T-helper 2 cell treated with Interferon-gamma antibody and Interleukin-4, amounts not matched to agents 100 ng/mL and 5 ng/mL, for 36 hours (primary cell): ENCODE results near the gene KIF1A. TPM values are rescaled to one million over a fixed set of nuclear protein-coding genes. Genes with fewer than 3 reads are reported as not detected.
"Not testable (repeated sequence)": the region's sequence is repeated elsewhere in the genome, so short reads cannot be mapped to it uniquely, and the experiment has no call there.

ENCODE experiments used
- intact Hi-C: fragments of 100-400 bp; cut with micrococcal nuclease; formaldehyde crosslinking; loops from one replicate; pipeline ENCODE4 v1.15.1; 2023
- total RNA-seq: library from RNA; stranded (reverse); gene quantifications from 2 replicates; pipeline ENCODE4 v1.2.3, GENCODE V29; 2022

KIF1A gene
- total RNA-seq, 1 donor from 2014 or later = 0.43 TPM

- intact Hi-C loops = no loop called here
Measured at GRCh38 chr2:240848900-240849680, 29.1 kb upstream of the KIF1A start.

DNA sequence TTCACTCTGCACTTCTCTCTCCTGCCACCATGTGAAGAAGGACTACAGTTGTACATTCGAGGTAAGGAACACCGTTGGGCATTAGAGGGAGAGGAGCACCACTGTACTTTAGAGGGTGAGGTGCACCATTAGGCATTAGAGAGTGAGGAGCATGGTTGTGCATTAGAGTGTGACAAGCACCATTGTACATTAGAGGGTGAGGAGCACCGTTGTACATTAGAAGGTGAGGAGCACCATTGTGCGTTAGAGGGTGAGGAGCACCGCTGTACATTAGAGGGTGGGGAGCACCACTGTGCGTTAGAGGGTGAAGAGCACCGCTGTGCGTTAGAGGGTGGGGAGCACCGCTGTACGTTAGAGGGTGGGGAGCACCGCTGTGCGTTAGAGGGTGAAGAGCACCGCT is 27.8 kb upstream of the KIF1A start:
- intact Hi-C loops = no loop called here

DNA sequence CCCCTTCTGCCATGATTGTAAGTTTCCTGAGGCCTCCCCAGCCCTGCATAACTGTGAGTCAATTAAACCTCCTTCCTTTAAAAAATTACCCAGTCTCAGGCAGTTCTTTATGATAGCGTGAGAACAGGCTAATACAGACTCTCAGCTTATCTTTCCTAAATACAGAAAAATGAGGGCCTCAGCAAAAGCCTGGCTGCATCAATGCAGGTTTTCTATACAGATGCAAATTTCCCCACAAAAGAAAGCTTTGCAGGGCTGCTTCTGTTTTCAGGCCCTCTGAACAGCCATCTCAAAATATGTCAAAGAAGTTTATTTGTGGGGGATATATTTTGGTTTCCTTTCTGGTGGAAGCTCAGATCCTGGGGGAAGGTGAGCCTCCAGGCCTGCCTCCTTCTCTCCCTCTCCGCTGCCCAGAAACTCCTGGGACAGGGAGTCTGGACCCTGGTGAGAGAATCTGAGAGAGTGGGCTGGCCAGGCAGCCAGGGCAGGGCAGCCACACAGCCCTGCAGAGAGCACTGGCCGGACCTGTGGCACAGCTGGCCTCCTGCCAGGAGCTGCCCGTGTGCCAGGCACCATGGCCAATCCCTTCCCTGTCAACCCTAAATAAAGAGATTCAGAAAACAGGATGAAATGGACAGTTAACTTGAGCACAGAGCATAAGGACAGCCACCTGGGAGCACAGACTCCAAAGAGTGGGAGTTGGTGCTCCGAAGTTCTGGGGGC is 27.0 kb upstream of the KIF1A start:
- intact Hi-C loops = no loop called here

GRCh38 chr2:240846309-240846708 is 26.3 kb upstream of the KIF1A start:
- intact Hi-C loops = not testable (repeated sequence)

DNA sequence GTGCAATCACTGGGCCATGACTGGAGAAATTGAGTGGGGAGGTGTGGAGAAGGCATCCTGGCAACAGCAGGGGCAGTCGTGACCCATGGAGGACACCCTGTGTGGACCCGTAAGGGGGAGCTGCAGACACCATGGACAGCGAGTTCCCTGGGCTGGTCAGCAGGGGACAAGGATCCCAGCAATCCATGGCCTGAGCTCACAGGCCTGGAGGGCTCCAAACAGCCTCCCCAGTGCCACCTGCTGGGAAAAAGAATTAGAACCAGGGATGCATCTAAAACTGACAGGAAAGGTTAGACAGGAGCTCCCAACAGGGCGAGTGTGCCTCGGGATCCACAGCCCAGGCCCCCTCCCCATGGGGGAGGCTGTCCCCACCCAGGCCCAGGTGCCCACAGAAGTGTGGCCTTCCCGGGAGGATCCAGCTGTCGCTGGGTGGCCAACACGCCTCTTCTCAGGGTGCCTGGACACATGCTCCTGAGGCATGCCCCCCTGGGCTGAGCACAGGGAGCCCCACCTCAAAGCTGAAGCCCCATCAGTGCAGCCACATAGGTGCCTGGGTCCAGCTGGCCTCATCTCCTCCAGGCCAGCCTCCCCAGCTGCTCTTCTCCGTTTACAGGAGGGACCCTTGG is 20.5 kb upstream of the KIF1A start:
- intact Hi-C loops = no loop called here

DNA sequence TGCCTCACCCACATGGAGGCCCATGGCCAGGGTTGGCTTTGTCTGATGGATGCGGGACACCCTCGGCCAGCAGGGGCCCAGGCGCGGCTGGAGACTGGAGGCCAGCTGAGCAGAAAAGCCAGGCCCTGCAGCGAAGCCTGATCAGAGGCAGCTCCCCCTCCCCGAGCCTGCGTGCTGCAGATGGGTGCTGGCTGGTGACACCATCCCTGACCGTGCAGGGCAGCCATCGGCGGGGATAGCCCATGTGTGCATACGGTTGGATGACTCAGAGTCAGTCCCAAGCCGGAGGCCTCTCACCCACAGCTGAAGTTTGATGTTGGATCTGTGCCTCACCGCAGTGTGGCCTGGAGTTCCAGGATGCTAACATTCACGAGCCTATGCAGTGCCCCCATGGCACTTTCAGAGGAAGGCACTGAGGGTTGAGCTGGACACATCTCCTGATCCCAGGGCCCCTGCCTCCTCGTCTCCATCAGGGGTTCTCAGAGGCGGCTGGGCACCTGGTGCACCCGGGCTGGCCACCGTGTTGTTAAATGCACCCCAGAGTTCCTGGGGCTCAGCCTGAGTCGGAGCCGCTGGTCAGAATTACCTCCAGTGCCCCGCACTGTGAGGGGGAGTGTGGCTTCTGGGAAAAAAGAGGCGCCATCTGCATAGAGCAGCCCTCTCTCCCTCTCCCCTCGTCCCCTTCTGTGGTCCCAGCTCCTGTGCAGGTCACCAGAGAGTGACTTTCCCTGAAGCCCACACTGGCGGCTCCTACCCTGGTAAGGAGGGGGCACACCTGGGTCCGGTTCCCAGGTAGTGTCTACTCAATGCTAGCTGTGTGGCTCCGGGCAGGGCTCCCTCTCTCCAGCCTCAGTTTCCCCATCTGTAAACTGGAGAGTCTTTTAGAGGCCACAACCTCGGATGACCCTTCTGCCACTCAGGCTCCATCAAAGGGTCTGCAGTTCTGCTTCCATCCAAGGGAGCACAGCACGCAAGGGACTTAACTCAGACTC is 19.4 kb upstream of the KIF1A start:
- intact Hi-C loops = no loop called here

DNA sequence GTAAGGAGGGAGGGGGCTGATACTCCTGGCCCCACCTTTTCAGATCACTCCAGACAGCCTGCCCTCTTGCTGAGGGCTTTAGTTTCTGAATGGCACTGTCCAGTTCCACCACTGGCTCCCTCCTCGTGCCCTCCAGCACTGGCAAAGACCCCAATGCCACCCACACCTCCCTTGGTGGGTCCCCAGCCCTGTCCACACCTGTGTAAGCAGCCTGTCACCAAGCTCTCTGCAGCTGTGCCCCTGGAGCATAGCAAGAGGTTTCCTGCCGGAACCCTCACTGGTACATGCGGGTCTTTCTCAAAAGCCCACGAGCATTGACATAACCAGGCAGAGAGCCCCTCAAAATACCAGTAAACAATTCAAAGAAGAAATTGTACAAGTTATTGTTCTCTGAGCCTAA is 17.6 kb upstream of the KIF1A start:
- intact Hi-C loops = no loop called here

- intact Hi-C loops = no loop called here
Measured at GRCh38 chr2:240836781-240837467, 16.9 kb upstream of the KIF1A start.

GRCh38 chr2:240835528-240835927 is 15.5 kb upstream of the KIF1A start:
- intact Hi-C loops = no loop called here

- intact Hi-C loops = loop anchor here (5.0 kb wide), 4 partner anchors 602 to 1048 kb away; partner anchors contain the start of genes D2HGDH and ING5
Measured at GRCh38 chr2:240834377-240834975, 14.5 kb upstream of the KIF1A start.

GRCh38 chr2:240833724-240834285 is 13.8 kb upstream of the KIF1A start:
- intact Hi-C loops = loop anchor here (2.0 to 5.0 kb wide), 6 partner anchors 319 to 1048 kb away; partner anchors contain the start of genes D2HGDH and ING5

DNA sequence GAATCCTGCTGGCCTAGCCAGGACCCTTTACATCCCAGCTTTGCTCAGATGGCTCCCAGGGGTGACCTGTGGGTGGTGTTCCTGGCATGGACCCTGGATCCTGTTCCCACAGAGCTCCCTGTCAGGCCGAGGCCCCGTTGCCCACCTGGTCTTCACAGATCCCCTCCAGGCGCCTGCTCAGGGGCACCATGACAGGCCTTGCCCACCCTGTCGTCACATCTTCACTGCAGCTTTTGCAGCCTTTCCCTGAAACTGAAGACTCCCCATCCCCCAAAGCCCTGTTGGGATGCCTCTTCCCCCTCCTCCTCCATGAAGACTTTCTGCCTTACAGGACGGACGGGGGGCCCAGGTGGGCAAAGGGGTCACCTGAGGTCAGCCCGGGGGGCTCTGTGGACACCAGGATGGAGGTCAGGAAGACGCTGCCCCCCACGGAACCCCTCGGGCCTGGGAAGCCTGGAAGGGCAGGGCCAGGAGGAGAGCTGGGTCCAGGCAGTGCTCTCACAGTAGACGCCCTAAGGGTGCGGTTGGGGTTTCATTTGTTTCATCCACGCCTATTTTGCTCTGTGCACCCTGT is 13.0 kb upstream of the KIF1A start:
- intact Hi-C loops = loop anchor here (1.0 to 5.0 kb wide), 12 partner anchors 247 to 1049 kb away; partner anchors contain the start of genes CAPN10, D2HGDH, DUSP28 and FARP2

- intact Hi-C loops = loop anchor here (1.0 to 5.0 kb wide), 12 partner anchors 246 to 1050 kb away; partner anchors contain the start of genes CAPN10, D2HGDH, DUSP28 and FARP2
Measured at GRCh38 chr2:240832205-240832727, 12.2 kb upstream of the KIF1A start.

DNA sequence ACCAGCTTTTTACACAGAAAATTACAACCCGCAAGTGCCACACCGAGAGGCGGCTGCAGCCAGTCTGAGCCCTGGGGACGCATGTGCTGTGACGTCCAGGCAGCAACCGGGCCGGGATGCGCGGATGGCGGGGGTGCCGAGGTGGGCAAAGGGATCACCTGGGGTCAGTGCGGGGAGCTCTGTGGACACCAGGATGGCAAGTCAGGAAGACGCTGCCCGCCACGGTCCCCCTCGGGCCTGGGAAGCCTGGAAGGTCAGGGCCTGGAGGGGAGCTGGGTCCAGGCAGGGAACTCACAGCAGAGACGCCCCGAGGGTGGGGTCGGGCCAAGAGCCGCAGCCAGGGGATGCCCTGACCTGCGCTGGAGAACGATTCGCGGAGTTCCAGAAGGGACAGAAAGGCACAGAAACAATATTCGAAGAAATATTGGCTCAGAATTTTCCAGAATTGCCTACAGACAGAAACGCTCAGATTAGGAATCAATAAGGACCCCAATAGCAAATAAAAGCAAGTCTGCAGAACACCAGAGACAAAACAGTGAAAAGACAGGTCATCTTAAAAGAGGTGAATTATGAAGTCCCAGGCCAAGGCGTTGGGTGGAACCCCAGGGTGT is 11.7 kb upstream of the KIF1A start:
- intact Hi-C loops = loop anchor here (1.0 to 5.0 kb wide), 12 partner anchors 245 to 1051 kb away; partner anchors contain the start of genes CAPN10, D2HGDH, DUSP28 and FARP2

GRCh38 chr2:240825476-240825875 is 5.5 kb upstream of the KIF1A start:
- intact Hi-C loops = no loop called here

DNA sequence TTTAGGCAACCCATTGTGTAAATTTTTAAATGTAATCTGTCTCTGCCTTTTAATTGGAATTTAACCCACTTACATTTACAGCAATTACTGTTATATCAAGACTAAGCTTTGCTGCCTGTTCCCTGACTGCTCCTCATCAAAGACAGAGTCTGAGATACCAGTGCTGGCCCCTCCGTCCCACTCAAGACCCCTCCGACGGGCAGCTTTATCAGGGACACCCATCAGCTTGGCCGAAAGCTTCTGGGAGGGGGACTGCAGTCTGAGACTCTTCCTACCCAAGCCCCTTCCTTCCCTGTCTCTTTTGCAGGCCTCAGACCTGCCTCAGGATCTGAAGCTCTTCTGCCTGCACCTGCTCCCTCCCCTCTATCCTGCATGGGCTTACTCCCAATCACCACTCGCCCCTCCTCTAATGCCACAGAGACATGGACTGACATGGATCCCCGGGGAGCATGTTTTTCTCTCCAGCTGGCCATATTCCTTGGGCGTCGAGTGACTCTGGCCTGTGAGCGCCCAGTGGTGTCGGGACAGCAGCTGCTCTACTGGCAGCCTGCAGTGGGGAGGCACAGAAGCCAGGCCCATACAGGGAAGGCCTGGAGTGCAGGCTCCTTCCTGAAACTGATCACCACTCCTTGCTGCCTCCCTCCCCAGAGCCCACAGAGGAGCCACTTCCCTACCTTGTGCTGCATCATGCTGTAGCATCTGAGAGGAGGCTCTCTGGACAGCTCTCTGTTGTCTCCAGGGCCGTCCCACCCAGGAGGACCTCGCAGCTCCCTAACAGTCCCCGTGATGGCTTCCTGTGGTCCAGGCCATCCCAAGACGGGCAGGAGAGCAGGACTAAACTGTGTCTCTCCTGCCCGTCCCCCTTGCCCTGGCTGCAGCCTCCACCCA is 3.7 kb upstream of the KIF1A start:
- intact Hi-C loops = no loop called here

DNA sequence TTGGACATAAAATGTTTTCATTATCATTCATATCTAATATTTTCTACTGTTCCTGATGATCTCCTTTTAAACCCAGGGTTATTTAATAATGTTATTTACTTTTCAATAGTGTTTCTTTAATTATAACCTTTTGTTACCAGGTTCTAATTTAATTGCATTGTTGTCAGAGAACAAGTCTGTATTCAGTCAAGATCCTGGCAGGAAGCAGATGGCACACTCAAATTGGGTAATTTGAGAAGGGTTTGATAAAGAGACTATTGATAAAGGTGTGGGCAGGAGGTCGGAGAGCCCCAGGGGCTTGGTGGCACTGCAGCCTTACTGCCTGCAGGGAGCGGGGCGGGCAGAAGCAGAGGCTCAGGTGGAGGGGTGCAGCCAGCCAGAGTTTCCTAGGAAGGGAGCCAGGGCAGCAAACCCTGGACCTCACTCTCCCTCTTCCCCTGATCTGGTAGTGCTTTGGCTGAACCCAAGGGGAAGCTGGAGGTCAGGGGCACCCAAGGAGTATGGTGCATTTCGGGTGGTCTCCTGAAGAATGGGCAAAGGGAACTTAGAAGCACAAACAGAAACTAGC is 2.3 kb upstream of the KIF1A start:
- intact Hi-C loops = no loop called here
